Measurements from ENCODE around the gene PDK4. TPM values are rescaled to one million over a fixed set of nuclear protein-coding genes. Genes with fewer than 3 reads are reported as not detected.
"Not testable (repeated sequence)": the region's sequence is repeated elsewhere in the genome, so short reads cannot be mapped to it uniquely, and the experiment has no call there.

The PDK4 gene
- total RNA-seq, 1 donor from 2014 or later = 27.8 TPM

DNA sequence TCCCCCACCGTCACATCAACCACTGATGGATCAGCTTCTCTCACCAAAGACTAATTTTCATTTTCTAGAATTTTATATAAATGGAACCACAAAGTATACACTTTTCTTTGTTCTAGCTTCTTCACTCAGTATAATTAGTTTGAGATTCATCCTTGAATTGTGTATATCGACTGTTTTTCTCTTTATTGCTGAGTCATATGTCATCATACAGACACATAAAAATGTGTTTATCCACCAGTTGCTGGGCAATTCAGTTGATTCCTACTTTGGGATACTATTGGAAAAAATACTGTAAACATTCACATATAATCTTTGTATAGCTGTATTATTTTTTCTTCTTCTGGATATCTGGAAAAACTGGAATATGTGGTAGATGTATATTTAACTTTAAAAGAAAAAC is 26.6 kb downstream of the PDK4 start:
- no peak for DNase-seq (ENCODE audit: low spot score)

DNA sequence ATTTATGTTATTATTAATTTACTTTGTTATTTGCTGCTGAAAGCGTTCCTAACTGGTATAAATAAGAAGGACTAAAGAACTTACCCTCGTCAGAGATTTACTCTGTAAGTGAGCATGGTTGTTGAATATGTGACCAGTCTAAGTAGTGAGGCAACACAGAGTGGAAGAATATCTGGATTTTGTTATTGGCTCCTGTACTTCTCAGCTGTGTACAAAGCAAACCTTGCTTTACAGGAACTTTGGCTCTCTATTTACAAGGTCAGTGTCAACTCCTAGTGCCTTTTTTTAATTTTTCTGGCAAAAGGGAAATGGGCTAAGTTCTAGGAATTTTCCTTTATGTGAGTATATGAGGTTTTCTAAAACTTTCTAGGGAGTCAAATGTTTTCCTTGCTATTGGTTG is 35.6 kb downstream of the PDK4 start:
- DNase-seq (ENCODE audit: low spot score) = no peak

DNA sequence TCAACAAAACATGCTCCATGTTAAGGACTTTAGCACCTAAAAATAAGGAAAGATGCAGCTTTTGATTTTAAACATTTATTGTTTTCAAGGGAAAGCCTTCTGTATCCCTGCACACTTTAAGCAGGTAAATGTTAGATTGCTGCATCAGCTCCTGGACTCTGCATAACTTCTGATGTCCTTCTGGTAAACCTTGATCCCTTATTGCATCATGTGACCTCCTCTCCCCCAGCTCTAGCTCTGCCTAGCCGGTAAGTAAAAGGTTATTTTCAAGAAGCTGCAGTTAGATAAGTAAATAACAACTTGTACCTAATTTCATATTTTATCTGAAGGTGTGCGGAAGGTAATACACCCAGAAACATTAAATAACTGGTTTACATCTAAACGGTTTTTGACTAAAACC is 37.5 kb downstream of the PDK4 start:
- DNase-seq (ENCODE audit: low spot score) = no peak

DNA sequence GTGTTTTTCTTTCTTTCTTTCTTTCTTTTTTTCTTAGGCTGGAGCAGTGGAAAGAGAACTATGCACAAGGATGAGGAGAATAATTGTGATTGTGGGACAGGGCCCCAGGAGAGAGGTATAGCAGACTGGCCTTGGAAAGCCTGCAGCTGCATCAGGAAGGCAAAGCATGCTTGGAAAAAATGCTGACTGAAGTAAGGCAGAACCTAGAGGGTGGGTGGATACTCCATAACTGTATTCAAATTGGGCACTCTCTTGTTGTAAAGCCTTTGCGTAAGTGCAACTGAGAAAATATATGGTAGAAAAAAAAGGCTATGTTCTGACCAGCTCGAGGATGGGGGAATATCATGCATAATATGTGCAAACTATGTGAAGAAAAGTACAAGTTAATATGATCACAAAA is 39.5 kb downstream of the PDK4 start:
- DNase-seq (ENCODE audit: low spot score) = no peak

GRCh38 chr7:95553939-95554338 is 42.4 kb downstream of the PDK4 start:
- no peak for DNase-seq (ENCODE audit: low spot score)

GRCh38 chr7:95552010-95552926 is 44.0 kb downstream of the PDK4 start:
- DNase-seq (ENCODE audit: low spot score) = not testable (repeated sequence)

GRCh38 chr7:95550546-95550945 is 45.8 kb downstream of the PDK4 start:
- no peak for DNase-seq (ENCODE audit: low spot score)

GRCh38 chr7:95549818-95550529 is 46.3 kb downstream of the PDK4 start:
- DNase-seq (ENCODE audit: low spot score) = peak; percentile 89

DNA sequence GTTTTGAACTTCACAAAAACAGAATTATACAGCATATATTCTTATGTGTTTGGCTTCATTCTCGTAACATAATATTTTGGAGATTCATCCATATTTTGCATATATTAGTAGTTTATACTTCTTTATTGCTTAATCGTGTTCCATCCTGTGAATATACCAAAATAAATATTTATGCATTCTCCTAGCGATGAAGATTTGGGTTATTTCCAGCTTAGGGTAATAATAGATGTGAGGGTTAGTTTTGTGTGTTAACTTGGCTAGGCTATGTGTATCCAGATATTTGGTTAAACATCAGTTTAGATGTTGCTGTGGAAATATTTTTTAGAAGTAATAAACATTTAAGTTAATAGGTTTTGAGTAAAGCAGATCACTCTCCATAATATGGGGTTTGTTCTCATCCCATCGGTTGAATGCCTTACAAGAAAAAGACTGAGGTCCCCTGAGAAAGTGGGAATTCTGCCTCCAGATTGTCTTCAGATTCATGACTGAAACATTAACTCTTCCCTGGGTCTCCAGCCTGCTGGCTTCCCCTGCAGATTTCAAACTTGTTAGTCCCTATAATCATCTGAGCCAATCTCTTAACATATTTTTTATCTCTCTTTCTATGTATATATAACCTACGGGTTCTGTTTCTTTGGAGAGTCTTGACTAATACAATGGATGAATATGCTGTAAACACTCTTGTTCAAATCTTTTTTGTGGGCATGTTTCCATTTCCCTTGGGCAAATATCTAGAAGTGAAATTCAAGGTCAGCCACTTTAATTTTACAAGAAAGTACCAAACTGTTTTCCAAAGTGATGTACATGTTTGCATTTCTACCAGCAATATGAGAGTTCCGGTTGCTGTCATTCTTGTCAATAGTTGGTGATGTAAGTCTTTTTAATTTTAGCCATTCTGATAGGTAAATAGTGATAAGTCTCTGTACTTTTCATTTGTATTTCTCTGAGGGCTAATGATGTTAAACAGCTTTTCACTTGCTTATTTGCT is 48.7 kb downstream of the PDK4 start:
- no peak for DNase-seq (ENCODE audit: low spot score)

DNA sequence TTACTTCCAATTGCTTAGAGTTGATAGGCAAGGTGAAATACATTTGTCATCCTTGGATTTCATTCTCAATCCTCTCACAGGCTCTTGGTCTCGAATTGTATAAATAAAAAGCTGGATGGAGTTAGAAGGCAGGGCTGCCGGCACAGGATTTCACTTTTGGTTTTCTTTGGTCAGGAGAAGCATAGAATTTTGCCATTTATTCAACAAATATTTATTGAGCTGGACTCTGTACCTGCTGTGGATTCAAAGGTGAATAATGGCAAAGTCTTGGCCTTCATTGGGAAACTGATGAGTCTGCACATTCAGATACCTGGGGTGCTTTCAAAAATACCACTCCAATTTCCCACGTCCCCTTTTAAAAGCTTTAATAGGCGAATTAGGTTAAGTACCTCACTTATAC is 49.7 kb downstream of the PDK4 start:
- DNase-seq (ENCODE audit: low spot score) = no peak

DNA sequence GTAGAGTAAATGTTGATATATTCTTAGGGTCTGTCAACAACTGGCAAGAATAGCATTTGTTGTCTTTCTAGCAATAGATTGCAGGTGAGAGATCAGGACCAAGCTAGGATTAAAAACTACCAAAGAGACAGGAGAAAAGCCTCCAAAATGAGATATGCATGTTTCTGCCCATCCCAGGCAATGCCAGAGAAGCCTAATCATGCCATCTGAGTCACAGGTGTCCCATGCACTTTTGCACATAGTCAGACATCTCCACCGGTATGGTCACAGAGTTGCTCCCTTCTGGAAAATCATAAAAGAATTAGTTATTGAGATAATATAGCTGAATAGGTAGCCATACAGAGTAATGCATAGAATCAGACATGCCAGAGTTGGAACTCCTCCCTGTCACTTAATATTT is 50.6 kb downstream of the PDK4 start:
- DNase-seq (ENCODE audit: low spot score) = no peak

DNA sequence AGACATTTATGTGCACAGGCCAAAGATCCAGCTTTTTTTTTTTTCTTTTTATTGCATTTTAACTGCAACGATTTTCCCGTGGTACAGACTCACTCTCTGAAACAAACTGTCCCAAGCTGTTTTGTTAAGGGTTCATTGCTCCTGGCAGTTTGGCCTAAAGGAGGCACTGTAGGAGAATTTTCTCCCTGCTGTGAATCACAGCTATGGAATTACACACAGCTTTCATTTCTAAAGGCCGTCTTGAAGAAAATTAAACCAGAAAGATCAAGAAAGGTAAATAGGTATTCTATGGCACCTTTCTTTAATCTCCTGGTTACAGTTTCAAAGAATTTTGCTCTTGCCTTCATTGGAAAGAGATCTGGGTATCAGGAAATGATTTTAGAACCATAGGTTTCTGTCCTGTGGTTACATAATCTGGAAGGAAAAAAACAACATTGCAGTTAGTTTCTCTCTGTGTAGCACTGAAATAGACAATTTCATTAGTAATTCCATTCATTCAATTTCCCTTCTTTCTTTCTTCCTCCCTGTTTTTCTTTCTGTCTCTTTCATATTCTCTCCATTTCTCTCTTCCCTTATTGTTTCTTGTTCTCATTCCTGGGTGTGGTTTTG is 51.2 kb downstream of the PDK4 start:
- DNase-seq (ENCODE audit: low spot score) = peak; percentile 57

DNA sequence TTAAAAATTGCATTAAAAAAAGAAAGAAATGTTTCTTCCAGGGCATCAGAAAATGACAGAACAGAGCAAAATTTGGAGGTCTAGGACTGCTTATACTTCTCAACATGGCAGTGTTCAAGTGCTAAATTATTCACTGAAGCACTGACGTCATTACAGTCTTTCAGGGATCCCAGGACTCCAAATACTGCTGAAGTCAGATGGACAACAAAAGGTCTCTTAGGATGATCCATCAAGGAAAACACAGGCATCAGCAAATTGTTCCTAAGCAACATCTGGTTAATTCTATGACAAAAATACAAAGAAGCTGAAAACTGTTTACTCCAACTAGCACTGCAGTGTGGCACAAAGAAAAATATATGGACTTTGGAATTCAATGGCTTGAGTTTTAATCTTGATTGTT is 52.1 kb downstream of the PDK4 start:
- no peak for DNase-seq (ENCODE audit: low spot score)

DNA sequence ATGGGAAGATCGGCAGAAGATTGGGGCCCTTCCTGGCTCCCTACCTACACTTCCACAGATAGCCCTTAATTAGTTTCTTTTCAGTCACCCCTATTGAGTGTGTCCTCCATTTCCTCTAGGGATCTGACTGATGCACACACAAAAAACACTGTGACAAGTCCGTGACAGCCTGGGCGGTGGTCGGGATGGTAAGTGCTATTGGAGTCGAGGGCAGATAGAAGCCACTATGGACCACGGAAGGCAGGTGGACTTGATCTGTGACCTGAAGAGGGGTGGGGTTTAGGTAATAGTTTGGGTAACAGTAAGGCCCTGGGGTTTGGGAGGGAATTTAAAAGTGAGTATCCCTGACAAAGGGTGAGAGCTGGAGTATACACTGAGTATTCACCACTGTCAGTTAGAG is 53.0 kb downstream of the PDK4 start:
- no peak for DNase-seq (ENCODE audit: low spot score)

DNA sequence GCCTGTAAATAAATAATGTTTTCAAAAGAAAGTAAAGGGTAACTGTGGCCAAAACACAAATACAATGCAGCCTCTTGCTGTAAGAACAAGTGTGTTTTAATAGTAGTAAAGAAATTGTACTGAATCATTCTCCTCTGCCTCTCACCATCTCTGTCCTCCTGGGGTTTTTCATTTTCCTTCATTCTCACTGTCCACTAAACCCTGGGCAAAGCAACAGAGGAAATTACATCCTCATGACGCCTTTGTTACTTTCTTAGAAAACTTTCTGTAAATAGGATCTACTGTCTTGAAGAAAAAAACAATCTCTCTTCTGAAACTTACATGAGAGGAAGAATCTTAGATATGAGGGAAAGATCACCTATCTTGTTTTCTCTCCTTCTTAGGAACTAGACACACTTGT is 56.0 kb downstream of the PDK4 start:
- no peak for DNase-seq (ENCODE audit: low spot score)

- DNase-seq (ENCODE audit: low spot score) = no peak
Measured at GRCh38 chr7:95539426-95539825, 56.9 kb downstream of the PDK4 start.

GRCh38 chr7:95537468-95537867 is 58.8 kb downstream of the PDK4 start:
- no peak for DNase-seq (ENCODE audit: low spot score)

- no peak for DNase-seq (ENCODE audit: low spot score)
Measured at GRCh38 chr7:95536656-95537311, 59.5 kb downstream of the PDK4 start.

- no peak for DNase-seq (ENCODE audit: low spot score)
Measured at GRCh38 chr7:95535662-95536061, 60.7 kb downstream of the PDK4 start.

- DNase-seq (ENCODE audit: low spot score) = no peak
Measured at GRCh38 chr7:95534796-95535195, 61.5 kb downstream of the PDK4 start.

All from ureter (tissue), 1 donor.